SK-N-SH (cell line): ENCODE data around the gene DNASE1L3. TPM values are rescaled to one million over a fixed set of nuclear protein-coding genes. Genes with fewer than 3 reads are reported as not detected.

Experiments used
- CTCF ChIA-PET: fragments of 300-600, 350-600 bp; formaldehyde crosslinking; extraction: SDS; loops from one replicate; lab custom pipeline; 2021; lab: Yijun Ruan, JAX
- POLR2A ChIA-PET: fragments of 350-600 bp; sonication (Branson Sonifier 250); formaldehyde crosslinking; extraction: SDS; loops from one replicate; lab custom pipeline; 2020; ENCODE audit warnings: antibody characterized with exemption, inconsistent platforms; lab: Yijun Ruan, JAX
- DNase-seq: peaks from one replicate; pipeline ENCODE4 v3.0.0; 2012
- H2AFZ ChIP-seq: fragments of 200-600 bp; sonication (generic); 2 replicates; pipeline ENCODE4 v1.8.1; 2016; ENCODE audit warnings: antibody characterized with exemption, mild to moderate bottlenecking, low read depth
- H3F3A ChIP-seq: fragments of 200-600 bp; sonication (generic); replicated peaks from 2 replicates; pipeline ENCODE3; 2016; ENCODE audit warnings: antibody characterized with exemption, mild to moderate bottlenecking; ENCODE audit not compliant: insufficient read depth
- H3K27ac ChIP-seq, 2 experiments: fragments of 200-500 bp in 1 of 2; fragments of 200-600 bp in 1 of 2; sonication (Bioruptor generic) in 1 of 2; sonication (generic), shearing (Covaris generic) in 1 of 2; 2 replicates each; pipeline versions ENCODE4 v1.5.1 to v1.6.1; 2014 to 2016; ENCODE audit warnings: low read depth in 2 of 2, inconsistent platforms in 1 of 2, low read length in 1 of 2, mild to moderate bottlenecking in 1 of 2, mixed read lengths in 1 of 2
- H3K27me3 ChIP-seq: fragments of 200-600 bp; sonication (generic), shearing (Covaris generic); 2 replicates; pipeline ENCODE4 v1.6.1; 2016; ENCODE audit warnings: mixed run types; ENCODE audit not compliant: insufficient read depth
- H3K36me3 ChIP-seq, 2 experiments: fragments of 200-500 bp in 1 of 2; fragments of 200-600 bp in 1 of 2; sonication (Bioruptor generic) in 1 of 2; sonication (generic) in 1 of 2; replicated peaks in 1 of 2; 2 replicates each; pipeline versions ENCODE3 to v1.5.1; 2014 to 2016; ENCODE audit warnings: low read length in 1 of 2, mild to moderate bottlenecking in 1 of 2; ENCODE audit not compliant: insufficient read depth in 2 of 2, control insufficient read depth in 1 of 2
- H3K4me1 ChIP-seq, 2 experiments: fragments of 200-500 bp in 1 of 2; fragments of 200-600 bp in 1 of 2; sonication (Bioruptor generic) in 1 of 2; sonication (generic), shearing (Covaris generic) in 1 of 2; 2 replicates each; pipeline versions ENCODE4 v1.5.1 to v1.6.1; 2014 to 2016; ENCODE audit warnings: low read depth in 1 of 2, low read length in 1 of 2, mixed run types in 1 of 2; ENCODE audit not compliant: insufficient read depth in 2 of 2, control insufficient read depth in 1 of 2
- H3K4me2 ChIP-seq: fragments of 200-600 bp; sonication (generic), shearing (Covaris generic); 2 replicates; pipeline ENCODE4 v1.6.1; 2017; ENCODE audit warnings: mixed run types
- H3K4me3 ChIP-seq, 2 experiments: fragments of 200-500 bp in 1 of 2; fragments of 200-600 bp in 1 of 2; sonication (Bioruptor generic) in 1 of 2; sonication (generic), shearing (Covaris generic) in 1 of 2; 2 replicates each; pipeline versions ENCODE4 v1.5.1 to v1.8.1; 2014 to 2016; ENCODE audit warnings: low read depth in 2 of 2, inconsistent platforms in 1 of 2, low read length in 1 of 2, mild to moderate bottlenecking in 1 of 2, mixed read lengths in 1 of 2, moderate library complexity in 1 of 2
- H3K79me2 ChIP-seq: fragments of 200-600 bp; sonication (generic); 2 replicates; pipeline ENCODE4 v1.8.1; 2017; ENCODE audit warnings: mild to moderate bottlenecking; ENCODE audit not compliant: insufficient read depth
- H3K9ac ChIP-seq: fragments of 200-600 bp; sonication (generic); 2 replicates; pipeline ENCODE4 v1.6.1; 2017; ENCODE audit warnings: mixed run types
- H3K9me2 ChIP-seq: fragments of 200-600 bp; sonication (generic); 2 replicates; pipeline ENCODE4 v1.6.1; 2017; ENCODE audit warnings: mixed run types
- H3K9me3 ChIP-seq: fragments of 200-600 bp; sonication (generic); 2 replicates; pipeline ENCODE4 v1.6.1; 2017; ENCODE audit warnings: mixed run types, mild to moderate bottlenecking, moderate library complexity
- H4K20me1 ChIP-seq: fragments of 200-600 bp; sonication (generic); 2 replicates; pipeline ENCODE4 v1.6.1; 2017; ENCODE audit warnings: mild to moderate bottlenecking, mixed run types; ENCODE audit not compliant: insufficient read depth
- ELF1 ChIP-seq: IDR thresholded peaks from 2 replicates; pipeline ENCODE4 v1.4.0; 2012
- EZH2phosphoT487 ChIP-seq: fragments of 200-600 bp; sonication (generic); IDR thresholded peaks from 2 replicates; pipeline ENCODE4 v1.6.1; 2017; ENCODE audit warnings: low read depth, mixed run types, mild to moderate bottlenecking, antibody characterized with exemption, moderate library complexity, borderline replicate concordance
- GABPA ChIP-seq: IDR thresholded peaks from 2 replicates; pipeline ENCODE4 v1.4.0; 2012; ENCODE audit warnings: low read depth, mild to moderate bottlenecking
- GATA2 ChIP-seq: sonication (generic); formaldehyde crosslinking; IDR thresholded peaks from 2 replicates; pipeline ENCODE4 v1.5.0; 2020; ENCODE audit warnings: mild to moderate bottlenecking, missing genetic modification reagents
- NRF1 ChIP-seq: IDR thresholded peaks from 2 replicates; pipeline ENCODE4 v1.6.1; 2012; ENCODE audit warnings: low read depth, mild to moderate bottlenecking, low read length
- SIN3A ChIP-seq: IDR thresholded peaks from 2 replicates; pipeline ENCODE4 v1.6.1; 2012; ENCODE audit warnings: low read depth, mild to moderate bottlenecking, low read length, moderate library complexity, borderline replicate concordance
- TAF1 ChIP-seq: IDR thresholded peaks from 2 replicates; pipeline ENCODE4 v1.6.1; 2012; ENCODE audit warnings: low read depth, mild to moderate bottlenecking, low read length, moderate library complexity, borderline replicate concordance
- WGBS: methylation state at CpG from one replicate; pipeline ENCODE4 v1.1.6; 2017; ENCODE audit warnings: low lambda C conversion rate; 5-methylcytosine and 5-hydroxymethylcytosine counted together
- polyA plus RNA-seq, 3 experiments: library from polyadenylated mRNA; depleted of rRNA; stranded (reverse); fragments of >200 nt; gene quantifications; 2 replicates each; pipeline ENCODE4 v1.2.3, GENCODE V29; 2012
- TF ChIP-seq, protein P1 (sequence below): IDR thresholded peaks from 2 replicates; pipeline ENCODE4; 2012
- TF ChIP-seq, protein P2 (sequence below): fragments of 150-350 bp; IDR thresholded peaks from 2 replicates; pipeline ENCODE4 v1.6.1; 2017; ENCODE audit warnings: antibody characterized with exemption, low read length, low read depth, borderline replicate concordance
- TF ChIP-seq, protein P3 (sequence below): IDR thresholded peaks from 2 replicates; pipeline ENCODE4 v1.4.0; 2012; ENCODE audit warnings: low read depth
- TF ChIP-seq, protein P4 (sequence below): IDR thresholded peaks from 2 replicates; pipeline ENCODE4 v1.4.0; 2012; ENCODE audit warnings: low read depth, borderline replicate concordance

DNASE1L3 gene
- polyA plus RNA-seq, 1 of the 3 experiments (the other 2 are of a cell fraction), result not detected

DNA sequence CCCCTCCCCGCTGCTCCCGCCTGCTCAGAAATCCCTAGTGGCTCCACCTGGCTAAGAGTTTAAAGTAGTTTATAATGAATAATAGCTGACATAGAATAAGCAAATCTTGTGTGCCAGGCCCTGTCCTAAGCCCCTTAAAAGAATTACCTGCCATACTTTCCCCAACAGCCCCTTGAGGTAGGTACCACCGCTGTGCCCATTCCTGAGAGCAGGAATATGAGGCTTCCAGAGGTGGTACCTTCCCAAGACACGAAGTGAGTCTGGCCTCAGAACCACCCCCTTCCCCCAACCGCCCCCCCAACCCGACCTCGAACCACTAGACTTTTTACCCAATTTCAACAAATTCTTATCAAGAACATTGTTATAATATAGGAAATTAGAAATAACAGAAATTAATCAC is 28.1 kb upstream of the DNASE1L3 start:
- DNase-seq, result no peak
- Histone ChIP-seq H3K27me3 (no peaks in the 10 kb centered on the region), H3K27ac (no peak overlapping the region), H3K79me2 (peaks cover 20% of the 10 kb centered on the region; the same call in 1 of the 2 replicates), H3K36me3 (no peaks in the 10 kb centered on the region), H2AFZ (no peak overlapping the region), H4K20me1 (0 out of 2 replicates have a peak, but pooled peaks cover 6% of the 10 kb centered on the region), H3K9me3 (no peaks in the 10 kb centered on the region), H3K9ac (no peak overlapping the region), H3F3A (no peaks in the 10 kb centered on the region), H3K4me1 (peaks cover 0 to 13% of the 10 kb centered on the region in 2 experiments; a peak in 1 of 4 replicates), H3K4me3 (peak overlapping the region; percentile 79 to 86), H3K9me2 (no peaks in the 10 kb centered on the region), H3K4me2 (peak overlapping the region; percentile 98)
- WGBS, result 96% methylated on average over 7 of the region's 7 CpGs
- POLR2A ChIA-PET, result no interaction called here
- TF ChIP-seq TAF1 (no peak), NRF1 (no peak), SIN3A (no peak), EZH2phosphoT487 (no peak), GATA2 (CRISPR knock-in tag) (no peak), ELF1 (no peak), GABPA (no peak)
- TF ChIP-seq, protein P1, sequence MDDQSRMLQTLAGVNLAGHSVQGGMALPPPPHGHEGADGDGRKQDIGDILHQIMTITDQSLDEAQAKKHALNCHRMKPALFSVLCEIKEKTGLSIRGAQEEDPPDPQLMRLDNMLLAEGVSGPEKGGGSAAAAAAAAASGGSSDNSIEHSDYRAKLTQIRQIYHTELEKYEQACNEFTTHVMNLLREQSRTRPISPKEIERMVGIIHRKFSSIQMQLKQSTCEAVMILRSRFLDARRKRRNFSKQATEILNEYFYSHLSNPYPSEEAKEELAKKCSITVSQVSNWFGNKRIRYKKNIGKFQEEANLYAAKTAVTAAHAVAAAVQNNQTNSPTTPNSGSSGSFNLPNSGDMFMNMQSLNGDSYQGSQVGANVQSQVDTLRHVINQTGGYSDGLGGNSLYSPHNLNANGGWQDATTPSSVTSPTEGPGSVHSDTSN, result no peak
- TF ChIP-seq, protein P2, sequence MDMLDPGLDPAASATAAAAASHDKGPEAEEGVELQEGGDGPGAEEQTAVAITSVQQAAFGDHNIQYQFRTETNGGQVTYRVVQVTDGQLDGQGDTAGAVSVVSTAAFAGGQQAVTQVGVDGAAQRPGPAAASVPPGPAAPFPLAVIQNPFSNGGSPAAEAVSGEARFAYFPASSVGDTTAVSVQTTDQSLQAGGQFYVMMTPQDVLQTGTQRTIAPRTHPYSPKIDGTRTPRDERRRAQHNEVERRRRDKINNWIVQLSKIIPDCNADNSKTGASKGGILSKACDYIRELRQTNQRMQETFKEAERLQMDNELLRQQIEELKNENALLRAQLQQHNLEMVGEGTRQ, result no peak
- TF ChIP-seq, protein P3, sequence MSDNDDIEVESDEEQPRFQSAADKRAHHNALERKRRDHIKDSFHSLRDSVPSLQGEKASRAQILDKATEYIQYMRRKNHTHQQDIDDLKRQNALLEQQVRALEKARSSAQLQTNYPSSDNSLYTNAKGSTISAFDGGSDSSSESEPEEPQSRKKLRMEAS, result no peak
- TF ChIP-seq, protein P4, sequence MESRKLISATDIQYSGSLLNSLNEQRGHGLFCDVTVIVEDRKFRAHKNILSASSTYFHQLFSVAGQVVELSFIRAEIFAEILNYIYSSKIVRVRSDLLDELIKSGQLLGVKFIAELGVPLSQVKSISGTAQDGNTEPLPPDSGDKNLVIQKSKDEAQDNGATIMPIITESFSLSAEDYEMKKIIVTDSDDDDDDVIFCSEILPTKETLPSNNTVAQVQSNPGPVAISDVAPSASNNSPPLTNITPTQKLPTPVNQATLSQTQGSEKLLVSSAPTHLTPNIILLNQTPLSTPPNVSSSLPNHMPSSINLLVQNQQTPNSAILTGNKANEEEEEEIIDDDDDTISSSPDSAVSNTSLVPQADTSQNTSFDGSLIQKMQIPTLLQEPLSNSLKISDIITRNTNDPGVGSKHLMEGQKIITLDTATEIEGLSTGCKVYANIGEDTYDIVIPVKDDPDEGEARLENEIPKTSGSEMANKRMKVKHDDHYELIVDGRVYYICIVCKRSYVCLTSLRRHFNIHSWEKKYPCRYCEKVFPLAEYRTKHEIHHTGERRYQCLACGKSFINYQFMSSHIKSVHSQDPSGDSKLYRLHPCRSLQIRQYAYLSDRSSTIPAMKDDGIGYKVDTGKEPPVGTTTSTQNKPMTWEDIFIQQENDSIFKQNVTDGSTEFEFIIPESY, result no peak
- CTCF ChIA-PET, result interaction anchor here (1.0 to 2.8 kb wide), 7 partner anchors 11 to 72 kb away, joined by 3 to 17 read pairs (median 8); partner anchors contain the start of genes HTD2 and RPP14
